ENCODE results near the gene OR7C1.

GRCh38 chr19:14770944-14771839 lies 63.8 kb downstream of the OR7C1 start:
- TF ChIP-seq CTCF (IDR thresholded peaks at IDR 0.05) (no peak), POLR2AphosphoS5 (IDR thresholded peaks at IDR 0.05) (no peak), POLR2A (IDR thresholded peaks at IDR 0.05) (no peak), EP300 (IDR thresholded peaks at IDR 0.05) (no peak)

All from gastroesophageal sphincter (tissue), 3 donors.